Activated naive CD8-positive, alpha-beta T cell treated with anti-CD3 and anti-CD28 coated beads, Interleukin-2, amount 10 ng/mL, durations not matched to agents 7 days and 5 days (primary cell): ENCODE data around the gene ZYX. TPM values are rescaled to one million over a fixed set of nuclear protein-coding genes. Genes with fewer than 3 reads are reported as not detected.
"Not testable (repeated sequence)": the region's sequence is repeated elsewhere in the genome, so short reads cannot be mapped to it uniquely, and the experiment has no call there.

Source experiments
- ATAC-seq: fragments of 150-1000 bp; cut with Tn5 transposase; one replicate; pipeline ENCODE4 v1.10.0; 2021; ENCODE audit warnings: low read depth, moderate library complexity
- POLR2A ChIA-PET: fragments of 350-600 bp; sonication (Branson Sonifier 250); formaldehyde crosslinking; loops from one replicate; lab custom pipeline; 2021; ENCODE audit warnings: antibody characterized with exemption; lab: Charles Lee
- DNase-seq: peaks from one replicate; pipeline ENCODE4 v3.0.0; 2021
- H3K27ac Mint-ChIP-seq: one replicate; pipeline ENCODE4 v1.8.0; 2022; ENCODE audit warnings: mild to moderate bottlenecking, mixed read lengths
- H3K27me3 Mint-ChIP-seq: one replicate; pipeline ENCODE4 v1.8.0; 2022; ENCODE audit warnings: mild to moderate bottlenecking, moderate library complexity, mixed read lengths
- H3K36me3 Mint-ChIP-seq: one replicate; pipeline ENCODE4 v1.8.0; 2021; ENCODE audit warnings: mild to moderate bottlenecking, mixed read lengths
- H3K4me1 Mint-ChIP-seq: one replicate; pipeline ENCODE4 v1.8.0; 2021; ENCODE audit warnings: mixed read lengths
- H3K4me3 Mint-ChIP-seq: one replicate; pipeline ENCODE4 v1.8.0; 2022; ENCODE audit warnings: mild to moderate bottlenecking, moderate library complexity, mixed read lengths
- H3K9me3 Mint-ChIP-seq: one replicate; pipeline ENCODE4 v1.8.0; 2021; ENCODE audit warnings: mixed read lengths
- total RNA-seq, 2 experiments: library from RNA; stranded (reverse); gene quantifications; one replicate each; pipeline ENCODE4 v1.2.3, GENCODE V29; 2021

Gene ZYX
- total RNA-seq, 2 experiments from 2014 or later = 199 to 200 TPM

DNA sequence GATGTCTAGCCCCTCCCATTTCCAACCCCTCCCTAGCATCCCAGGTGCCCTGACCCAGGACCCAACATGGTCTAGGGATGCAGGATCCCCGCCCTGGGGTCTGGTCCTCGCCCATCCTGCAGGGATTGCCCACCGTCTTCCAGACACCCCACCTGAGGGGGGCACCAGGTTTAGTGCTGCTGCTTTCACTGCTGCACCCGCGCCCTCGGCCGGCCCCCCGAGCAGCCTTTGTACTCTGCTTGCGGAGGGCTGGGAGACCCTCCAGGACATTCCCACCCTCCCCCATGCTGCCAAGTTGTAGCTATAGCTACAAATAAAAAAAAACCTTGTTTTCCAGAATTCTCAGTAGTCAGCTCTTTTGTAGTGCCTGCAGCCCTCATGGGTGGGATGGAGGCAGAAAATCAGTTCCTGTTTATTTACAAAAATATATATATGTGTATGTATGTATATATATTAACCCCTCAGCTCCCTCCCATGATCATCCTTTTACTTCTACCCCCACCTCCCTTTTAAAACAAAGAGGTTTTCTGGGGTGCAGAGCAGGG lies 9.7 kb downstream of the ZYX start:
- H3K36me3 Mint-ChIP-seq = peaks cover 21% of the 10 kb centered on the region
- POLR2A ChIA-PET = interaction anchor here (1.1 to 6.7 kb wide), 4 partner anchors 11 to 18 kb away, joined by 3 to 40 read pairs (median 4); partner anchors contain the start of gene EPHA1
- no peaks in the 10 kb centered on the region for H3K27me3 Mint-ChIP-seq
- H3K27ac Mint-ChIP-seq = no peak overlapping the region
- no peak for DNase-seq
- no peak overlapping the region for H3K4me3 Mint-ChIP-seq
- no peaks in the 10 kb centered on the region for H3K9me3 Mint-ChIP-seq
- H3K4me1 Mint-ChIP-seq = peaks cover 19% of the 10 kb centered on the region
- no peak for ATAC-seq

DNA sequence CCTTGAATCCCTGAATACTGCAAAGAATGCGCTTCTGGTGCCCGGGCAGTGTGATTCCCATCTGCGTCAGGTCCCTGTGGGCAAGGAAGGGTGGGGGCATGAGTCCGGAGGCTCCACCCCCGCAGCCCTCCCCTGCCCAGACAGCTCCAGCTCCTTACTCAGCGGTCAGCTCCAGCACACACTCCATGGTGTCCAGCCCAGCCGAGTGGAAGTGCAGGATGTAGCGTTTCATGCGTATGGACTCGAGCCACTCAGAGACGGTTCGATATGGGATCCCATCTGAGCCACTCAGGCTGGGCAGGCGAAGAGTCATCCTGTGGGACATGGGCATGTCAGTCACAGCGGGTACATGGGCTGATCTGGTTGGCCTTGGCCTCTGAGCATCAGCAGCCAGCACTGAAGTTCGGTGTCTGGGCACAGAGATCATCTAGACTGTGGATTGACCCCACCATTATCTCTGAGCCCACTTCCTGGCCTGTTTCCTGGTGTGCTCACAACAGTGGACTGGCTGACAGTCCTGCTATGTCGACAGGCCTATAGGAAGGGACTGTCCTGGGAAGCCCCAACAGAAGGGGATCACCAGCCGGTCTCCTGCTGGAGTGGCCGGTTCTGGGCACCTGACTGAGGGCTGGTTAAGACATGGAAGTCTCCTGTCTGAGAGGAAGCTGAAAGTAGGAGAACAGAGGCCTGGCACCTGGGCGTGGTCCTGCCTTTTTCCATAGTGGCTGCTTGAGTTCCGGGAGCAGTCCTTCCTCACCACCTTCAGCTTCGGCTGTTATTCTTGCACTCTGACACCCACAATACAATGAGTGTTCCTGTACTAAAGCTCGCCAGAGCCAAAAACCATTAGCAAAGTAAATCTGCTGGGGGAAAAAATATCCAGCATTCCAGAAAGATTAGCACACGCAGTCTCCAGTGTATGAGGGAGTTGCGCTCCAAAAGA lies 10.6 kb downstream of the ZYX start:
- DNase-seq (no peak), ATAC-seq (no peak)
- H3K9me3 Mint-ChIP-seq = no peaks in the 10 kb centered on the region
- no peak overlapping the region for H3K4me3 Mint-ChIP-seq
- no peak overlapping the region for H3K27ac Mint-ChIP-seq
- POLR2A ChIA-PET = interaction anchor here (1.2 to 6.7 kb wide), 5 partner anchors 8 to 19 kb away, joined by 4 to 40 read pairs (median 6); partner anchors contain the start of gene EPHA1
- H3K27me3 Mint-ChIP-seq = no peaks in the 10 kb centered on the region
- peaks cover 21% of the 10 kb centered on the region for H3K36me3 Mint-ChIP-seq
- H3K4me1 Mint-ChIP-seq = peaks cover 19% of the 10 kb centered on the region

DNA sequence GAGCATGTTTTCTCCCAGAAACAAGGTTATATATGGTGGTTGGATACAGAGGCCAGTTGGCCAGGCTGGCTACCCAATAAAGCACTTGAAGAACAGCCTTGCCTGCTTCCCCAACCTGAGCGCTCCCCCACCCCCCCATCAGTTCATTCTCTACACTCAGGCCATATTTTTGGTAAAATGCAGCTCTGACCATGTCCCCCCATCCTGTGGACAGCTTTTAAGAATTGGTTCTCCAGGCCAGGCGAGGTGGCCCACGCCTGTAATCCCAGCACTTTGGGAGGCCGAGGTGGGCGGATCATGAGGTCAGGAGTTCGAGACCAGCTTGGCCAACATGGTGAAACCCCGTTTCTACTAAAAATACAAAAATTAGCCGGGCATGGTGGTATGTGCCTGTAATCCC lies 11.3 kb downstream of the ZYX start:
- Mint-ChIP-seq H3K4me1 (peaks cover 19% of the 10 kb centered on the region), H3K36me3 (peaks cover 21% of the 10 kb centered on the region), H3K27ac (peak overlapping the region; percentile 48)
- ATAC-seq, H3K27me3 Mint-ChIP-seq, DNase-seq, H3K9me3 Mint-ChIP-seq, H3K4me3 Mint-ChIP-seq: not testable (repeated sequence)
- POLR2A ChIA-PET = interaction anchor here (1.4 to 6.7 kb wide), 4 partner anchors 8 to 17 kb away, joined by 5 to 40 read pairs (median 6); partner anchors contain the start of gene EPHA1

DNA sequence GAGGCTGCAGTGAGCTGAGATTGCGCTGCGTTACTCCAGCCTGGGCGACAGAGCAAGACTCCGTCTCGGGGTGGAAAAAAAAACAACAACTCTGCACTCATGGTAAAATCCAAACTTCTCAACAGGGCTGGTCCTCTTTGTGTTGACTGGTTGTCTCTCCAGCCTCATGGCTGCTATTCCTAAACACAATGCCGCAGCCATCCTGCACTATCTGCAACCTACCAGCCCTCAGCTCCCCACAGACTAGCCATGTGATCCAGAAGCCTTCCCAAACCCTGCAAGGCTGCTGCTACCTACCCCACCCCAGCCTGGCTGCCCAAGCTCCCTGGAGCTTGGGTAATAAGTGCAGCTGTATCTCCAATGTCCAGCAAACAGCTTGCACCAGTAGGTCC lies 11.7 kb downstream of the ZYX start:
- no peaks in the 10 kb centered on the region for H3K9me3 Mint-ChIP-seq
- no peaks in the 10 kb centered on the region for H3K27me3 Mint-ChIP-seq
- H3K27ac Mint-ChIP-seq = no peak overlapping the region
- H3K4me1 Mint-ChIP-seq = peaks cover 19% of the 10 kb centered on the region
- no peak overlapping the region for H3K4me3 Mint-ChIP-seq
- H3K36me3 Mint-ChIP-seq = peaks cover 21% of the 10 kb centered on the region
- POLR2A ChIA-PET = interaction anchor here (1.4 to 6.7 kb wide), 4 partner anchors 9 to 17 kb away, joined by 5 to 40 read pairs (median 6); partner anchors contain the start of gene EPHA1
- ATAC-seq (no peak), DNase-seq (no peak)

DNA sequence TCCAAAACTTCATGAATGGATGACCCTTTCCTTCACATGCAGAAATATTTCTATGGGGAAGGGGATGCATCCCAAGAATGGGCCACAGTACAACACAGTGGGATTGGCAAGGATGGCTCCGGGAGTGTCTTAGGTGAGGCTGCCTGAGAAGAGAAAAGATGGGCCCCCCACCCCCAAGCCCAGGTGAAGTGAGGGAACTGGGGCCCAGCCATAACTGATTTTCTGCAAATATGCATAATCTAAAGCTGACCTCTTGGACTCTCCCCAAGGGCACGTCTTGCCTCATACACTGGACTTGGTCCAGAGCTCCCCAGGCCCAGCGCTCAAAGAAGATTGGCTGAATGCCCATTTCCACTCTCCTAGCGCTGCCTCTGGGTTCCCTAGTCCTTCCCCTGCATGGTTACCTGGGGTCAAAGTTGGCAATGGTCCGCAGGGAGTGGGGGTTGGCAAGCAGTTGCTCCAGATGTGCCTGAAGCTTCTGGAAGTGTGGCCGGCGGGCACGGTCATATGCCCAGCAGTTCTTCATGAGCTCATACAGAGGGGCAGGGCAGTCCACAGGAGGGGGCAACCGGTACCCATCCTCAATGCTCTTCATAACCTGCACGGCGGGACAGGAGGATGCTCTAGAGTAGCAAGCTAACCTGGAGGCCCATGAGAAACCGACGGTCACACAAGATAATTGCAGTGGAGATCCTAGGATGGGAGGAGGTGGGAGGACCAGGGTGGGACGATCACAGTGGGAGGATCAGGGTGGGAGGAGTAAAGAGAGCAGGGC lies 12.3 kb downstream of the ZYX start:
- H3K4me3 Mint-ChIP-seq = no peak overlapping the region
- DNase-seq (no peak), ATAC-seq (no peak)
- POLR2A ChIA-PET = interaction anchor here (1.7 to 6.7 kb wide), 2 partner anchors 10 to 14 kb away, joined by 7 to 40 read pairs; partner anchors contain the start of gene EPHA1
- no peaks in the 10 kb centered on the region for H3K9me3 Mint-ChIP-seq
- H3K4me1 Mint-ChIP-seq = peaks cover 19% of the 10 kb centered on the region
- H3K27ac Mint-ChIP-seq = peak overlapping the region; percentile 54
- H3K27me3 Mint-ChIP-seq = no peaks in the 10 kb centered on the region
- peaks cover 21% of the 10 kb centered on the region for H3K36me3 Mint-ChIP-seq

DNA sequence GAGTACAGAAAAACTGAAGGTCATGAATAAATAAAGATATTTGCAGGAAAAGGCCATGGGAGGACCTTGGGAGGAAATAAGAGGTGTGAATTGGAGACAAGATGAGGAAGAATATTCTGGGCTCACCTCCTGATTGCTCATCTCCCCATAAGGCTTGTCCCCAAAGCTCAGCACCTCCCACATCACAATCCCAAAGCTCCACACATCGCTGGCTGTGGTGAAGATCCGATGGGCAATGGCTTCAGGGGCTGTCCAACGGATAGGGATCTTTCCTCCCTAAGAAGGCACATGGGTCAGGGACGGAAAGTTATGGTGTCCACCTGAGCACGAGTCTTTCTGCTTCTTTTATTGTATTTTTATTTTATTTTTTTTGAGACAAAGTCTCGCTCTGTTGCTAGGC lies 12.9 kb downstream of the ZYX start:
- ATAC-seq (no peak), DNase-seq (no peak)
- H3K4me3 Mint-ChIP-seq = no peak overlapping the region
- peaks cover 20% of the 10 kb centered on the region for H3K36me3 Mint-ChIP-seq
- POLR2A ChIA-PET = interaction anchor here (0.8 to 6.7 kb wide), 2 partner anchors 10 to 14 kb away, joined by 3 to 40 read pairs; partner anchors contain the start of gene EPHA1
- peaks cover 19% of the 10 kb centered on the region for H3K4me1 Mint-ChIP-seq
- H3K27me3 Mint-ChIP-seq = no peaks in the 10 kb centered on the region
- no peaks in the 10 kb centered on the region for H3K9me3 Mint-ChIP-seq
- peak overlapping the region; percentile 54 for H3K27ac Mint-ChIP-seq

DNA sequence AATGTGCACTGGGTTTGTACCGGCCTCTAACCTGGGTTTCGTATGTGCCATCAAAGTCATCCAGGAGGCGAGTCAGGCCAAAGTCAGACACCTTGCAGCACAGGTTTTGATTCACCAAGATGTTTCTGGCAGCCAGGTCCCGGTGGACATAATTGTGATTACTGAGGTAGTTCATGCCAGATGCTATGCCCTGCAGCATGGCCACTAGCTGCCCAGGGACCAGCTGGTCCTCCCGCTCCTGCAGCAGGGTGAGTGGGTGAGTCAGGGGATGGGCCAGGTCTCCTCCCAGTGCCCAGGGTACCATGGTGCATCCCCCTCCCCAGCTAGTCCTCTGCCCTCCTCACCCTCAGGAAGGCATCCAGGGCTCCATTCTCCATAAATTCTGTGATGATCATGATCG lies 13.6 kb downstream of the ZYX start:
- H3K4me1 Mint-ChIP-seq = peaks cover 13% of the 10 kb centered on the region
- H3K9me3 Mint-ChIP-seq = no peaks in the 10 kb centered on the region
- H3K4me3 Mint-ChIP-seq = peak overlapping the region; percentile 68
- ATAC-seq (no peak), DNase-seq (no peak)
- H3K27ac Mint-ChIP-seq = peak overlapping the region; percentile 81
- H3K36me3 Mint-ChIP-seq = peaks cover 14% of the 10 kb centered on the region
- POLR2A ChIA-PET = interaction anchor here (0.8 to 1.0 kb wide), 2 partner anchors 9 to 11 kb away, joined by 3 read pairs; no protein-coding TSS in a partner anchor
- no peaks in the 10 kb centered on the region for H3K27me3 Mint-ChIP-seq

DNA sequence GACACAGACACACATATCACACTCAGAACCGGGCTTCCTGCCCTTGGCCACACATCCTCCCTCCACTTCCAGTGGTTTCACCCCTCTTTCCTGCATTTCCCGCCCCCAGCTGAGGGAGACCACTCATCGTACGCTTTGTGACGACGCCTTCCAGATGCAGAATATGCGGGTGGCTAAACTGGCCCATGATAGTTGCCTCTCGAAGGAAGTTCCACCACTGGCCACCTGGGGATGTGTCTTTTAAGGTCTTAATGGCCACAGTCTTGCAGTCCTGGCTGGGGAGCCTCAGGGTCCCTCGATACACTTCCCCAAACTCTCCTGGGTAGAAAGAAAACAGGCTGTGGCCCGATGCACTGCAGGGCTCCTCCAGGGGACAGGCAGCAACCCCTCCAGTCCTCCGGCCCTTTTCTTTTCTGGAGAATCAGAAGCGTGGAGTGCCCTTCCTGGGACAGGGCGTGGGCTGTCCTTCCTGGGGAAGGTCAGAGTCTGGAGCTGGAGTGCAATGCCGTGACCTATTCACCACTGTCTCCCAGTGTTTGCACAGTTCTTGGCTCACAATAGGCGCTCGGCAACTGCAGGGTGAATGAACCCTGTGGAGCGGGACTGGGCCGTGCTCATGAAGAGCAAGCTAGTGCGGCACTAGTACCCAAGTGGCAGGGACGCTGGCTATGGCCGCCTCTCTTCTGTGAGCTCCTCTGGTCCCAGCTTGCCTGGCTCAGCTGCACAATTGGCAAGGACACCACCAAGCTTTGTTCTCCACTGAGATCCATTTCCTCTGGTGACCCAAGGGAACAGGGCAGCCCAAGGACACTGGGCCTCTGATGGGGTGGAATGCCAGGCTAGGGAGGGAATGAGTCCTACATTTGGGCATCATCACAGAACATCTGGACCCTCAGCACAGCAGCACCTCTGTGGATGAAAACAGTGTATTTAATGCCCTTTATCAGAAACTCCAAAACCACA lies 14.3 kb downstream of the ZYX start:
- DNase-seq (no peak), ATAC-seq (no peak)
- POLR2A ChIA-PET = interaction anchor here (1.0 kb wide), 1 partner anchor 9 kb away, joined by 3 read pairs; no protein-coding TSS in a partner anchor
- Mint-ChIP-seq H3K4me3 (peak overlapping the region; percentile 68), H3K27me3 (no peaks in the 10 kb centered on the region), H3K9me3 (no peaks in the 10 kb centered on the region), H3K4me1 (peaks cover 11% of the 10 kb centered on the region), H3K27ac (peak overlapping the region; percentile 81), H3K36me3 (peaks cover 10% of the 10 kb centered on the region)

DNA sequence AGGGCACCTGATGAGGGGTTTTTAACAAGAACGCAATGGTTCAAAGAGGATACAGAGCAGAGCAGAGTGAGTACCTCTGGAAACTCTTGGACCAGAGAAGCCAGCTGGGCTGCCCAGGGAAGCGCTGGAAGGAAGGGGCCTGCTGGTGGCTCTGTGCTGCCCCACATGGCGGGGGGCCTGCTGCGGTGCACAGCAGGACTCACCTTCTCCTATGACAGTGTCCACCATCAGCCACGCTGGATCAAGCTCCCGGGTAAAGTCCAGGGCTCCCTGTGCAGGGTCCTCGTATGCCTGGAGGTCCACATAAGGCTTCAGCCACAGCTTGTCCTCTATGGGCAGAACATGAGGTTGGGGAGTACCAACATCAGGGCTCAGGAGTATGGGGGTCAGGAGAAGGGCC lies 15.0 kb downstream of the ZYX start:
- Mint-ChIP-seq H3K4me1 (peaks cover 11% of the 10 kb centered on the region), H3K4me3 (no peak overlapping the region), H3K27ac (no peak overlapping the region), H3K36me3 (peaks cover 9% of the 10 kb centered on the region), H3K27me3 (no peaks in the 10 kb centered on the region), H3K9me3 (no peaks in the 10 kb centered on the region)
- POLR2A ChIA-PET = interaction anchor here (1.5 kb wide), 1 partner anchor 11 kb away, joined by 3 read pairs; no protein-coding TSS in a partner anchor
- ATAC-seq (no peak), DNase-seq (no peak)

DNA sequence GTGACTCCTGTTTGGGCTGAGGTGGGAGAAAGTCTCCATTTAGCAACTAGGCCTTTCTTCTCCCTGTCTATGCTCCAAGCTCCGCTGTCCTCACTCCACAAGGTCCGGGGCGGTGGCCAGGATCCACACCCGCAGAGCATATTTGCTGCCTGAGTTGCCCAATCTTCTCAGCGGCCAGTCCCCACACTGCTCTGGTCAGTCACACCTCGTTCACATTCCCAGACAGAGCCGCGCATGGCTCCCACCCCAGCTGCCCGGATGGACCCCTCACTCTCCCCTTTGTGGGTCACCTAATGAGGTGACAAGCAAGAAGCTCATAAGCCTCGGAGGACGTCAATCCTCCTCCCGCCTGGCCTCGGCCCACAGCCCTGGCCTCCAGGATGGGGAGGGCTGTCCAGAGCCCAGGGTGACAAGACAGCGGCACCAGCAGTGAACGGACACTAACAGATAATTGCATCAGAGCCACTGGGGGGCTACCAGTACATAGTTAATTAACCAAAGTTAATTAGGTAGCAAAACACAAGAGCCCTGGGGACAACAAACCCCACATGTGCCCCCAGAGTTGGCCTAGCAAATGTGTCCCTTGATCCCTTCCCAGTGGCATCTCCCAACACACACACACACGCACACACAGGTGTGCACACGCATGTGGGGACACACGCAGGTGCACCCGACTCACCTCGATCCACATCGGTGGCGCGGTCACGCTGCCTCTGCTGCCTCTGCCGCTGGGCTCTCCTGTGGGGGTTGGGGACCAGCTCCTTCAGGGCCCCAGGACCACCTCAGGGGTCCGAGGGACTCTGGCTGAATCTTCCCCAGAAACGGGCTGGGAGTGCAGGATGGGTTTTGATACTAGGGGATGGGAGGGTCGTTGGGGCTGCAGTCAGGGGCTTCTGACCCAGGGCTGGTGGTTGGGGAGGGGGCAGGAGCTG lies 15.7 kb downstream of the ZYX start:
- POLR2A ChIA-PET = interaction anchor here (1.5 kb wide), 2 partner anchors 10 to 17 kb away, joined by 3 to 5 read pairs; no protein-coding TSS in a partner anchor
- H3K36me3 Mint-ChIP-seq = peaks cover 9% of the 10 kb centered on the region
- H3K4me1 Mint-ChIP-seq = peaks cover 11% of the 10 kb centered on the region
- H3K27ac Mint-ChIP-seq = no peak overlapping the region
- DNase-seq (no peak), ATAC-seq (no peak)
- H3K9me3 Mint-ChIP-seq = no peaks in the 10 kb centered on the region
- no peaks in the 10 kb centered on the region for H3K27me3 Mint-ChIP-seq
- H3K4me3 Mint-ChIP-seq = no peak overlapping the region
